Brain pericyte (primary cell): ENCODE results near the gene RANBP3.
"Not testable (repeated sequence)": the region's sequence is repeated elsewhere in the genome, so short reads cannot be mapped to it uniquely, and the experiment has no call there.

ENCODE experiments used
- DNase-seq: peaks from one replicate; pipeline ENCODE4 v3.0.0-alpha.2; 2012; ENCODE audit warnings: low read depth, low spot score

RANBP3 gene

DNA sequence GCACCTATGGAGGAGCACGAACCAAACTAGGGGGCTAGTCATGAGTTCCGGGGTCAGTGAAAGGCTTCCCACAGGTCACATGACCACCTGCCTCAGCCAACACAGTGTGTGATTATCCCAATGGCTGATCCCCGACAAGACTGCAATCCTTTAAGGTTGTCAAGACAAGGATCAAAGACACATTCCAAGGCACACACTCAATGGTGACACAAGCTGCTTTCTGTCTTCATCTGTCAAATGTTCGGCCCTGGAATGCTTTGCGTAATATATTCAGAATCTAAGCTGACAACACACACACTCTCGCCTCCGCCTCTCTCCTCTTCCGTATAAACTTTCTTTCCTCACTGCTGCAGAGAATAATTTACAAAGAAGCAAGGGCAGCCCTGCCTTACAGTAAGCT is 11.7 kb downstream of the RANBP3 start:
- no peak for DNase-seq

DNA sequence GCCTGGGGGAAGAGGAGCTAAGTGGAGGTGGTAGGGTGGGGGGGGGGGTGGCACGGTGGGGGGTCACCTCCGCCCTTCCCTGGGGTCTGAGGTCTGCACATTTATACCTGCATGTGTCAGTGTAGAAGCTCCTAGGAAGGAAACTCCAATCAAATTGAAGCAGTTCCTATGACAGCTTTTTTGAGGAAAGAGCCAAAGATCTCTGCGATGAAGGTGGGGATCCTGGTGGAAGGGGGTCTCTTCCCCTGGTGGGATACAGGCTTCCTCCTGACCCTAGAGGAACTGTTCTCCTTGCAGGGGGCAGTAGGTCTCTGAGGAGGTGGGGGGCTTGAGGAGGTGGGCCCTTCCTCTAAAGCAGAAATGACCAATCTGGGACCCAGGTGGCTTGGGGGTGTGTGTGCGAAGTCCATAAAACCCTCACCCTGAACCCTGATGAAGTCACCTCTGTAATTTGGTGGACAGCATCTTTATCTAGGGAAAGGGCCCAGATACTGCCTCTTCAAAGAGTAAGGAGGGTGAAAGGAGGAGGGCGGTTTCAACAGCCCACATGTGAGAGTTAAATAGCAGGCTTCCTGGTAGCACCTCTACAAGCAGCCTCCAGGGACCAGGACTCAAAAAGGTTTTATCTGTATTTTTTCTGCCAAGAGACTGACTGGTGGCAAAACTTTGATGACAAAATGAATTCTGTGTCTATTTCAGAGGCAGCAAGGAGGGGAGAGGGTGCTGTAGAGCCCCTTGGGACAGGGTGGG is 12.9 kb downstream of the RANBP3 start:
- DNase-seq: no peak

DNA sequence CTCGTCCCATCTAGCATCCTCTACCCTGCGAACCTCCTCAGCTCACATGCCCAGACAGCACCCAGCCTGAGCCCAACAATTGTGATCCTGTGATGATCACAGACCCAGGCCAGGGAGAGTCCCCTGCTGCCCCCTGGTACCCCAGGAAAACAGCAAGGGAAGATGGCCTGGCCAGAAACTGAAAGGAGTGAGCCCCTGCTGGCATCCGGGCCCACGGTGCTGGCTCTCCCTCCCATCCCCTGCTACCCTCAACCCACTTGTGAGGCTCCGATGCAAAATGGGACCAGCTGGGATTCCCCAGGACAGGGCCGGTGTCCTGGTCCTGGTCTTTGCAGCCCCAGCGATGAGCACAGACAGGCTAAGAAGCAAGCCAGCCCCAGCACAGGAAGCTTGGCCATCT is 14.1 kb downstream of the RANBP3 start:
- no peak for DNase-seq

- DNase-seq: not testable (repeated sequence)
Observed at GRCh38 chr19:5963259-5963658, 14.7 kb downstream of the RANBP3 start.

- peak; percentile 94 for DNase-seq
Observed at GRCh38 chr19:5961969-5962945, 15.7 kb downstream of the RANBP3 start.

DNA sequence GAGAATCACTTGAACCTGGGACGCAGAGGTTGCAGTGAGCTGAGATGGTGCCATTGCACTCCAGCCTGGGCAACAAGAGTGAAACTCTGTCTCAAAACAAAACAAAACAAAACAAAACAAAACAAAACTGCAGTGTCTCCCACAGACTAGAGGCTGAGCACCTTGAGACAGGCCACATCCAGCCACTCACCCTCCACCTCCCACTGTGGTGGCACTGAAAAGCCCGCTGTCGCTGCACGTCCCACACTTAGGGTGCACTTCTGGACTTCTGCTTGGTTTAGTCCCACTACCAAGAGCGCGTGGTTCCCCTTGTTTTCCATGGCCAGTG is 16.3 kb downstream of the RANBP3 start:
- not testable (repeated sequence) for DNase-seq

- DNase-seq: no peak
Observed at GRCh38 chr19:5960005-5961001, 17.6 kb downstream of the RANBP3 start.

DNA sequence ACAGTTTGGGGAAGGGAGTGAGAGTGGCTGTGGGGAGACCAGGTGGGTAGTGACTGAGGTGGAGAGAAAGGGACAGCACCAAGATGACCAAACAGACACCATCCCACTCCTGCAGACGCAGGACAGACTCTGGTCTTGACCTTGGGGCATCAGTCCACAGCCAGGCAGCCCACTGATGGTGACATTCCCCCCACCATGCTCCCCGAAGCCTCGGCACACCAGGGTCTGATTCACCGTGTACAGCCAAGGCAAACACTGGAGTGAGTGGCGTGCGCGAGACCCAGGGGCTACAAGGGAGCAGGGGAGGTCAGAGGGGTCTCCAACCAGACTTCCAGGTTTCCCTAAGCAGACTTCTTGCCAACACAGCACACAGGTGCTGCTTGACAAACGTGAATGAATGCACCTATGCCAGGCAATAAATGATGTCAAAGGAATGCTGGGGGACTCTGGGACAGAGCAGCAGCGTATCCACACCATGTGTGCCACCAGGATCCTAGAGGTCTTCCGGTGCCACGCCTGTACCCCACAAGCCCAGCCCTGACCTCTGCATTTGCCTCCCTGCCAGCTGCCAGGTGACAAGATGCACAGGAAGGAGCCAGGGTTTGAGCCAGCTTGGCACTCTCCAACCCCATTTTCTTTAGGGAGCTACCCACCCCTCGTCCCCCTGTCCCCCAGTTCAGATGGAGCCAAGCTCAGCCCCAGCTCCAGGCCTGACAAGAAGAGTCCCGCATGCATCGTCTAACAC is 18.5 kb downstream of the RANBP3 start:
- no peak for DNase-seq

DNA sequence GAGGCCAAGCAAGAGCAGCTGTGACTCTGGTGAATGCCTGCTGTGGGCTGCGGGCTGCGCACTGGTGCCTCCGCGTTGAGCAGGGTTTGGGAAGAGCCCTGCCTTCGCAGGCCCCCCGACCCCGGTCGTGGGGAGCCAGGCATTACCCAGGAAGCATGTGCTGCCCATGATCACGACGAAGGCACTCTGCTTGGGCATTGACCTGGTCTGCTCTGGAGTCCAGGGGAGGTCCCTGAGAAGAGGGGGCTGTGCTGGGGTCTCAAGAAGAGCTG is 19.2 kb downstream of the RANBP3 start:
- DNase-seq: no peak

DNA sequence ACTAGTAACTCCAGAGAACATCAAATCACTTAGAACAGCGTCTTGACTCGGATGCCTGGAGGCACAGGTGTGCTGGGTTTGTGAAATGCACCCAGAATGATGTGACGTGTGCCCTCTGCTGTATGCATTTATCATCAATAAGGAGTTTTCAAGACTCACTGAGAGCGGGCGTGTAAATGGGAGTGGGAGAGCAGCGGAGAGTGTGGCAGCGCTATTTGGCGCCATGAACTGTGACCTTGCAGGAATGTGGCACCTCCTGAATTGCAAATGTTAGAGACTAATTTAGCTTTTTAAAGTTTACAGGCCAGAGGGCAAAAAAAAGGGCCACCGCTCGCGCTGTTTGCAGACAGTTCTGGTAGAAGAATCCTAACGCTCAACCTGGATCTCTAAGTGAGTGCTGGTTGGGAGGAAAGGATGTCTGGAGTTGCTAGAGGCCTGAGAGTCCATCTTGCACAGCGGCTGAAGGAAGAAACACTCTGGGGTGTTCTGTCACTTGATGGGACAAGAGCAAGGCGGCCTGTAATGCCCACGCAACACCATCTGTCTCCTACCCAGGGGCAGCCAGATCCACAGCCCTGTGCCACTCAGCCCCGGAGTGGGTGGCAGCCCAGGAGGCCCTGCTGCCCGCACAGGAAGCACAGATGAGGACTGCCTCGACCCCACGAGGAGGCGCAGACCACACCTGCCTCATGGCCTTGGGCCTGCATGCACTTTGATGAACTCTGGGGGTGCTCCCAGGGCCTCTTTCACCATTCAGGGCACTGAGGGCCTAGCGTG is 19.7 kb downstream of the RANBP3 start:
- no peak for DNase-seq

DNA sequence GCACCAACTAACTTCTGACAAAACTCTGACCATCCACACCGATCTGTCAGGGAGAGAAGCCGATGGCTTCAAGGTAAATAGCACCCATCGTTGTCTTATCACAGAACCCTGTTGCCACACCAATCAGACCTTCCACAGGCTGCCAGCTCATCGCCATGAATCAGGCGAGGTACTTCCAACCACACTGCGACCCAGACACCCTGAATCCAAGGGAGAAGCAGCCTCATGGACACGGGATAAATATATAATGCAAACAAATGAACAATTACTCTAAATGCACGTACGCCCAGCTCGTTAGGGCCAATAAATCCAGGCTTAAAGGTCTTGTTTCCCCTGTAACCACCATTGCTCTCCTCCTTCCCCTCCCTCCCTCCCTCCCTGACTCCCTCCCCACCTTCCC is 20.8 kb downstream of the RANBP3 start:
- DNase-seq: no peak

DNA sequence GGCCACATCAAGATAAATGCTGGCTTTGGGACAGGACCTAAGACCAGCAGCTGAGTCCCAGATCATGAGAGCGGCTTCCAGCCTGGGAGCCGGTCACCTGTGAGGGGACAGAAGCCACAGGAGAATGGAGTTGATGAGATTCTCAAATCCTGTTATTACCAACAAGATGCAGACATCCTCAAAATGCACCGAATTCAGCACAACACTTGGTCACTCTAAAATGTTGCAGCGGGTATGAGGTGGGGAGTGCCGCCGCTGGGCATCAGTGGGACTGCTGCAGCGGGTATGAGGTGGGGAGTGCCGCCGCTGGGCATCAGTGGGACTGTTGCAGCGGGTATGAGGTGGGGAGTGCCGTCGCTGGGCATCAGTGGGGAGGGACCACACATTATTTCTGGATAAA is 21.2 kb downstream of the RANBP3 start:
- no peak for DNase-seq

GRCh38 chr19:5956323-5956722 is 21.6 kb downstream of the RANBP3 start:
- no peak for DNase-seq

DNA sequence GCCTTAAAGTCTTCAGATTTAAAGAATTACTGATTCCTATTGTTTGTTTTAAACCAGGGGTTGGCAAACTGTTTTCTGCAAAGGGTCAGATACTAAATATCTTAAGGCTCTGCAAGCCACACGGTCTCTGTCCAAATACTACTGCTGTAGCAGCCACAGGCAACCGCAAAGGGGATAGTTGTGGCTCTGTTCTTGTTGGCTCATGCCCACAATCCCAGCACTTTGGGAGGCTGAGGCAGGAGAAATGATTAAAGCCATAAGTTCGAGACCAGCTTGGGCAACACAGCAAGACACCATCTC is 22.4 kb downstream of the RANBP3 start:
- DNase-seq: no peak

- no peak for DNase-seq
Observed at GRCh38 chr19:5954293-5954692, 23.6 kb downstream of the RANBP3 start.

GRCh38 chr19:5953680-5954213 is 24.2 kb downstream of the RANBP3 start:
- no peak for DNase-seq

DNA sequence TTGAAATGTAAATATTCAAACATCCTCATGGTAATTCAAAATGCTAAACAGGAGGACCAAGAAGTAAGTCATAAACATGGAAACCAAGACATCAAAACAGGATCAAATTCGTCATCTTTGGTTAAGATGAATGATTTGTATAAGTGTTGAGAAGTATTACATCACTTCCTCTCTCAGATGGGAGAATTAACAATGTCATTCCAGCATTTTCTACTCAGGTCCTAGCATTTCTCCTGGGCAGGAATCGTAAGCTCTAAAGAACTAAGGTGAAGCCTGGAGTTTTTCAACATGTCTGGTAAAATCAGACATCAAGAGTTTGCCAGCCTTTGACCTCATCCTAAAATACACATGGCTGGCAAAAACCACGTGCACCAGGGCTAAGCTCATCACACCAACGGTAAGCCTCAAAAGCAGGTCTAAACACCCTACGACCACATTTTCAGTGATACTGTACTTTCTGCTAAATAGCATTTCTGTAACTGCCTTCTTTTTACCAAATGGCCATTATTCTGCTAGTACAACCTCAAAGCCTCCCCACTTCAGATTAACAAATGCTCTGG is 24.8 kb downstream of the RANBP3 start:
- no peak for DNase-seq

DNA sequence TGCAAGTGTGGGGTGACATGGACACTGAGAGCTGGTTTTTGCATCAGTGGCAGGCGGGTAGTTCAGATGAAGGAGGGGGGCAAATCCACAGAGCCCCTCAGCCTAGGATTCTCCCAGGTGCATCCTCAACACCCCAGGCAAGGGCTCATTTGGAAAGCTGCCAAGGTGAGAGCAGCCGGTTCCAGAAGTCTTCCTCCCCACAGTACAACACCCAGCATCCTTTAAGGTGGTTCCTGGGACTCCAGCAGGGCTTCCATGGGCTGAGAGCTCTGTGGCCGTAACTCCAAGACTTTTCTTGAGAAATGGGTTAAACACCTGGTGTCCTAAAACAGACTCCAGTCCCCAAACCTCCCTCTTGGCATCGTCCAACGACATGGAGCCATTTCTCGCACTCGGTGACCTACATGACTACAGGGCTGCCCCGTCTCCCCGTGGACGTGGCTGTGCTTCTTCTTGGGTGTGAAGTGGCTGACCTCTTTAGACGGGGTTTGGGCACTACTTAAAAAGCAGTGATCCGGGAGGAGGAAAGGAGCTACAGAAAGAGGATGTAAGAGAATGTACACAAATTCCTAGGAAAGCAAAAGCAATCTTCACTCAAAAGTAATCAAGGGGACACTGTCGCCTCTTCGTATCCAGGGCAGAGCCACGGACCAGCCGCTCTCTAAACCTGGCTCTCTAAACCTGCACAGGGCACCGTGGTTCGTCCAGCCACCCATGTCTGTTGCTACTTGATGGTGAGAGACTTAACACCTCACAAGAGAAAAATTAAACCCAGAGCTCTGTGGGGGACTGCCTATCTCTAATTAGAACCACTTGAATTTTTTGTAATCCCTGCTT is 25.5 kb downstream of the RANBP3 start:
- no peak for DNase-seq

DNA sequence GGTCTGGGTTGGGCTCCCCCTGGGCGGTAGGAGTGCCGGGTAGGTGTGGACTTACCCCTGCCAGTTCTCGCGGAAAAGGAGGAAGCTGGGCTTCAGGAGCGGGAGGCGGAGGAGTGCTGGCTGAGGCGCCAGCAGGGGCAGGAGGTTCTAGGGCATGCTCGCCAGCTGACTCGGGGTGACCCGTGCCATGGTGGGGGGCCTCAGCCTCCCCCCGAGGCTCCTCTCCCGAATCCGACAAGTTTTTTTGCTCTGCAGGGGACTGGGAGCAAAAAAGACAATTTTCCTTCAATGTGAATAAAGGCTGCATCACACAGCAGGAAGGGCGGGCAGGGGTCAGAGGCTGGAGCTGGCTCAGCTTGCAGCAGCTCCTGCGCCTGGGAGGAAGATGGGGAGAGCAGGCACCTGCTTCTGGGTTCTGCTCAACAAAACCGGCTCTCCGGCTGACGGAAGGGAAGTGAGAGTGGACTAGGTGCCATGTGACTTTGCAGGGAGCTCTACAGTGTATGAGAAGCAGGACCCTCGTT is 26.5 kb downstream of the RANBP3 start:
- DNase-seq: no peak
